ENCODE results near the gene SLC38A2.

- TF ChIP-seq, protein P1, sequence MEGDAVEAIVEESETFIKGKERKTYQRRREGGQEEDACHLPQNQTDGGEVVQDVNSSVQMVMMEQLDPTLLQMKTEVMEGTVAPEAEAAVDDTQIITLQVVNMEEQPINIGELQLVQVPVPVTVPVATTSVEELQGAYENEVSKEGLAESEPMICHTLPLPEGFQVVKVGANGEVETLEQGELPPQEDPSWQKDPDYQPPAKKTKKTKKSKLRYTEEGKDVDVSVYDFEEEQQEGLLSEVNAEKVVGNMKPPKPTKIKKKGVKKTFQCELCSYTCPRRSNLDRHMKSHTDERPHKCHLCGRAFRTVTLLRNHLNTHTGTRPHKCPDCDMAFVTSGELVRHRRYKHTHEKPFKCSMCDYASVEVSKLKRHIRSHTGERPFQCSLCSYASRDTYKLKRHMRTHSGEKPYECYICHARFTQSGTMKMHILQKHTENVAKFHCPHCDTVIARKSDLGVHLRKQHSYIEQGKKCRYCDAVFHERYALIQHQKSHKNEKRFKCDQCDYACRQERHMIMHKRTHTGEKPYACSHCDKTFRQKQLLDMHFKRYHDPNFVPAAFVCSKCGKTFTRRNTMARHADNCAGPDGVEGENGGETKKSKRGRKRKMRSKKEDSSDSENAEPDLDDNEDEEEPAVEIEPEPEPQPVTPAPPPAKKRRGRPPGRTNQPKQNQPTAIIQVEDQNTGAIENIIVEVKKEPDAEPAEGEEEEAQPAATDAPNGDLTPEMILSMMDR (IDR thresholded peaks at IDR 0.05; ENCODE audit: low read depth, low read length, poor library complexity, severe bottlenecking), result peak; percentile 14
- no peak for TF ChIP-seq EZH2phosphoT487 (IDR thresholded peaks at IDR 0.05; ENCODE audit: borderline replicate concordance, low read length)
These were observed 18.3 kb downstream of the SLC38A2 start for GRCh38 chr12:46354111-46354801.

Measured in DOHH2 (cell line).